Muscle layer of duodenum (tissue), 2 donors: ENCODE results near the gene SHC1.
A peak's percentile ranks its signal among the peaks of the same experiment; 100 is the strongest.

Experiments used
- H3K27ac ChIP-seq: one replicate; pipeline ENCODE4 v1.7.0; 2013; ENCODE audit warnings: mild to moderate bottlenecking, low read length
- H3K27me3 ChIP-seq: one replicate; pipeline ENCODE4 v1.7.0; 2013; ENCODE audit warnings: low read depth, mild to moderate bottlenecking, control low read depth, low read length
- H3K36me3 ChIP-seq, 2 donors: one replicate each; pipeline ENCODE4 v1.7.0; 2013; ENCODE audit warnings: low read length in 2 of 2, control low read depth in 1 of 2, mild to moderate bottlenecking in 1 of 2; ENCODE audit not compliant: insufficient read depth in 2 of 2, control insufficient read depth in 1 of 2
- H3K4me1 ChIP-seq, 2 donors: one replicate each; pipeline ENCODE4 v1.7.0; 2013; ENCODE audit warnings: low read length in 2 of 2, mild to moderate bottlenecking in 2 of 2, control low read depth in 1 of 2, moderate library complexity in 1 of 2; ENCODE audit not compliant: insufficient read depth in 2 of 2, control insufficient read depth in 1 of 2
- H3K4me3 ChIP-seq, 2 donors: one replicate each; pipeline ENCODE4 v1.7.0; 2013; ENCODE audit warnings: low read length in 2 of 2, low read depth in 1 of 2, mild to moderate bottlenecking in 1 of 2
- H3K9me3 ChIP-seq, 2 donors: one replicate each; pipeline ENCODE4 v1.7.0; 2013; ENCODE audit warnings: low read length in 2 of 2, control low read depth in 1 of 2, mild to moderate bottlenecking in 1 of 2; ENCODE audit not compliant: control insufficient read depth in 1 of 2
- donor health status: healthy.

The SHC1 gene

DNA sequence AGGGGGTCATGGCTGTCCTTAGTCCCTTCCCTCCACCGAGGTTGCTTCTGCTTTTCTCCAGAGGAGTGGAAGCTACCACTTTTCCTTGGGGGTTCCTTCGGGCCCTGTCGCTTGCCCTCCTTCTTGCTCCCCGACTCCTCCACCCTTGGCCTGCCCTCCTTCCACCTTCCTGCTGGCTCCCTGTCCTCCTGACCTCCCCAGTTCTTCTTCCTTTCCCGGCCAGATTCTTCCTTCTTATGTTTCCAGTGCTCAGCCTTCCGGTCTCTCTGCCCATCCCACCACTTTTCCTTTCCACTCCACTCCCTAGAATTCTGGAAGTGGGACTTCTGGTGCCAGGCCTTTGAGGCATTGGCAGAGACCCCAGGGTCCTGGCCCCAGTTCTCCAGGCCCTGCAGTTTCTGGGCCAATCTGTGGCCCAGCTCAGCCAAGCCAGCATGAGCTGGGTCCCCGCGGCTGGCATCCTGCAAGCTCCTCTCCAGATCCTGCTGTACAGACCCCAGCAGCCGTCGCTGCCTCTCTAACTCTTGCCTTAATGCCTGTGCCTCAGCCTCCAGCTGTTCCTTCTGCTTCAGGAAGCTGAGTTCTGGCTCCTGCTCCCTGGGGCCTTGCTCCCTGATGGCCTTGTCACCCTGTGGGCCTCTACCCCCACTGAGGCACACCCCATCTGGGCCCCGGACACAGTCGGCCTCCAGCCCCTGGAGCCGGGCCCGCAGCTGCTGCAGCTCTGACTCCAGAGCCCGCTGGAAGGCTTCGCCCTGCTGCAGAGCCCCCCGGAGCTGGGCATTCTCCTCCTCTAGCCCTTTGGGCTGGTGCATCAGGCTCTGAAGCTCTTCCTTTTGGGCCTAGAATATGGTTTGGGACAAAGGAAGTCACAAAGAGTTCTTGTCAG, 24.3 kb downstream of the SHC1 start:
- no peak overlapping the region for H3K27ac ChIP-seq
- no peaks in the 10 kb centered on the region for H3K9me3 ChIP-seq
- no peak overlapping the region for H3K4me3 ChIP-seq
- H3K27me3 ChIP-seq = no peaks in the 10 kb centered on the region
- peaks cover 21 to 30% of the 10 kb centered on the region in 2 donors for H3K4me1 ChIP-seq
- H3K36me3 ChIP-seq = peaks cover 13 to 46% of the 10 kb centered on the region in 2 donors

DNA sequence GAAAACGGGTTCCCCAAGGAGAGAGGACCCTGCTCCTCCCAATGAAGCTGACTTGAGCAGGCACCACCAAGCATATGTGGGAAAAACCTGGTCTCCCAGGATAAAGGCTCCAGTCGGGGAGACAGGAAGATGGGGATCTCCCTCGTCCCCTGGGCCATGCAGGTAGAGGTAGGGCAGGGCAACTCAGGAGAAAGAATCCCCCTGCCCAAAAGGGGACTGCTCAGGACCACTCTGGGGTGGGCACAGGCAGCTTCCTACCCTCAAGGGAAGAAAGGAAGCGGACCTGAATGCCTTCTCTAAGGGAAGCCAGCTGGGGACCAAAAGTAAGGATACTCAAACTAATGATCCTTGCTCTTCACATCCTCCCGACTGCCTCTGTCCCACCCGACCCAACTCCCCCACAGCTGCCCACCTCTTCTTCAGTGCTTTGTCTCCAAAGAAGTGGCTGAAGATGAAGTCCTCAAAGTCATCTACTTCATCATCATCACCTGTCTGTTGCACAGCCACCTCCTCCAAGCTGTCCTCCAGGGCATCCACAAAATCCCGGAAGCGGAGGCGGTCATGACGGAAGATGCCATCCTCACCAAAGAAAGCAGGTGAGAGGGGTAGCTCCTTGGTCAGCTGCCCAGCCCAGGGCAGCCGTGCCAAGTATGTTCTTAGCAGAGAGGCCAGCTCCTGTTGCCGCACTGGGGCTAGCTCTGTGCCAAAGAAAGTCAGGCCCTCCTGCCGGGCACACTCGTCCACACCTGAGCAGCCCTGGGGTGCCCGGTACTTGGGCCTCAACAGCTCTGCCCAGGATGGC, 25.2 kb downstream of the SHC1 start:
- Histone ChIP-seq H3K27ac (no peak overlapping the region), H3K27me3 (no peaks in the 10 kb centered on the region), H3K36me3 (peaks cover 6 to 38% of the 10 kb centered on the region in 2 donors), H3K4me1 (peaks cover 21 to 29% of the 10 kb centered on the region in 2 donors), H3K9me3 (no peaks in the 10 kb centered on the region), H3K4me3 (no peak overlapping the region)

DNA sequence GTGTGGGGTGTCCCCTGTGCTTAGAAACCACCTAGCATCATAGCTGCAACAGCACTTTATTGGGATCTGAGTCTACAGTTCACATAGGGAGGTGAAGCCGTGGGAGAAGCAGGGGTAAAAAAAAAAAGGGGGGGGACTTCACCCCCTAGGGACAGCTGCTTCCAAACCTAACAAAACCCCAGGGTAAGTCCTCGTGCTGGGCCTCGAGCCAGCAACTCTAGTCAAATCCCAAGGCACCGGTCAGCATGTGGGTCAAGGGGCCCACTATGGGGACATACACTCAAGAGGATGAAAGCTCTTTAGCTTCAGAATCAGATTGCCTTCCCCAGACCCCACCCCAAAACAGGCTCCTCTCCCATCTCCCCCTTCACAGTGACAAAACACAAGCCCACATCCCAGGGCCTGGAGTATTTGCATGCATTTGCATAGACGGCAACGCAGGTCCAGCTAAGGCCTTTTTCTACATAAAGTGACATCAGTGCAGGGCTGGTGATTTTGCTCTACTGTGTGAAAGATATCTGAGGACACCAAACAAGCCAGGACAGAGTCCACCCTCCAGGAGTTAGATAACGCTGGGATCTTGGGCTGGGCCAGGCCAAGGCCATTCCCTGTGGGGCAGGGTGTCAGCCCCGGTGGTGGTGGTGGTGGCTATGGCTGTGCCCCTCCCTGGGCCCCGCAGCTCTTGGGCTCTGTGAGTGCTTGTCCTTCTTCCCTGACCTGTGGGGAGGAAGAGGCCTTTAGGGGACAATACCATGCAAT, 26.0 kb downstream of the SHC1 start:
- no peaks in the 10 kb centered on the region for H3K27me3 ChIP-seq
- no peak overlapping the region for H3K4me3 ChIP-seq
- H3K27ac ChIP-seq = peak overlapping the region; percentile 8
- H3K9me3 ChIP-seq = no peaks in the 10 kb centered on the region
- peaks cover 21 to 29% of the 10 kb centered on the region in 2 donors for H3K4me1 ChIP-seq
- H3K36me3 ChIP-seq = peaks cover 6 to 36% of the 10 kb centered on the region in 2 donors

- Histone ChIP-seq H3K4me1 (peaks cover 21 to 29% of the 10 kb centered on the region in 2 donors), H3K27me3 (no peaks in the 10 kb centered on the region), H3K27ac (peak overlapping the region; percentile 8), H3K9me3 (no peaks in the 10 kb centered on the region), H3K4me3 (no peak overlapping the region), H3K36me3 (peaks cover 6 to 36% of the 10 kb centered on the region in 2 donors)
These were observed 26.7 kb downstream of the SHC1 start for GRCh38 chr1:154943649-154944400.

GRCh38 chr1:154941333-154942013, 29.1 kb downstream of the SHC1 start:
- Histone ChIP-seq H3K27ac (no peak overlapping the region), H3K36me3 (peaks cover 6 to 28% of the 10 kb centered on the region in 2 donors), H3K27me3 (no peaks in the 10 kb centered on the region), H3K4me1 (peaks cover 21 to 29% of the 10 kb centered on the region in 2 donors), H3K9me3 (no peaks in the 10 kb centered on the region), H3K4me3 (no peak overlapping the region)

DNA sequence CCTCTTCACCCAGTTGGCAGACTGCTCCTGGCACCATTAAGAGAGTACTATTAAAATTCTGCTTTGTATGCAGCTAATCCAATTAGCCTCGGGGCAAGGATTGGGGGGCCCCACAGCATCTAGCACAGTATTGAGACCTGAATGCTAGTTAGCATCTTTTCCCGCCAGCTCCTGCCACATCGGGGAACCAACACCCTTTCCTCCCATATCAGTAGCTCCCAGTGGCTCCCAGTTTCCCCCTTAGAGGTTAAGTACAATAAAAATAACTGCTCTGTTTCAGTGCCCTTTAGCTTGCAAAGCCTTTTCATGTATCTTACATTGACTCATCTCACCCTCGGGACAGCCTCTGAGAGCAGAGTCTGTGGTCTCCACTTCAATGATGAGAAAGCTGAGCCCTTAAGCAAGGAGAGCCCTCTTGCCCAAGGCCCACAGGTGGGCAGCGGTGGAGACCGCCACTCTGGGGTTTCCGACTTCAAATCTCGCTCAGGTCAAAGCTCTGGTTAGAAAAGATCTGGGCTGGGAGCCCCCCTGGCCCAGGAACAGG, 29.8 kb downstream of the SHC1 start:
- H3K4me3 ChIP-seq = no peak overlapping the region
- peaks cover 21 to 33% of the 10 kb centered on the region in 2 donors for H3K4me1 ChIP-seq
- peaks cover 6 to 23% of the 10 kb centered on the region in 2 donors for H3K36me3 ChIP-seq
- no peak overlapping the region for H3K27ac ChIP-seq
- no peaks in the 10 kb centered on the region for H3K27me3 ChIP-seq
- no peaks in the 10 kb centered on the region for H3K9me3 ChIP-seq

DNA sequence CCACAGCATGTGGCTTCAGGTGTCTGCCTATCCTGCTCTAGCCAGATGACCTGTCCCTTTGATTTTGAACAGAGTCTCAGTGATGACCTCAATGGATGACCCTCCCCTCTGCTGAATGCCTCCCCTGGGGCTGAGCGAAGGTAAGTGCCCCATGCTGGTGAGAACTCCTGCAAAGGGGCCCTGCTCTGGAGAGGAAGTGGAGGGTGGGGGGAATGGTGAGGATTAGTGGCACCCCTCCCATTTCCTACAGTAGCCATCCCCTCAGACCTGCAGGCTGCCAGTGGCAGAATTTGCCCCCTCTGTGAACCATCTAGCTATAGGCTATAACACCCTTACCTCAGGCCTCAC, 30.4 kb downstream of the SHC1 start:
- H3K9me3 ChIP-seq = no peaks in the 10 kb centered on the region
- peaks cover 21 to 38% of the 10 kb centered on the region in 2 donors for H3K4me1 ChIP-seq
- H3K27me3 ChIP-seq = no peaks in the 10 kb centered on the region
- H3K4me3 ChIP-seq = no peak overlapping the region
- peaks cover 6 to 22% of the 10 kb centered on the region in 2 donors for H3K36me3 ChIP-seq
- H3K27ac ChIP-seq = no peak overlapping the region

DNA sequence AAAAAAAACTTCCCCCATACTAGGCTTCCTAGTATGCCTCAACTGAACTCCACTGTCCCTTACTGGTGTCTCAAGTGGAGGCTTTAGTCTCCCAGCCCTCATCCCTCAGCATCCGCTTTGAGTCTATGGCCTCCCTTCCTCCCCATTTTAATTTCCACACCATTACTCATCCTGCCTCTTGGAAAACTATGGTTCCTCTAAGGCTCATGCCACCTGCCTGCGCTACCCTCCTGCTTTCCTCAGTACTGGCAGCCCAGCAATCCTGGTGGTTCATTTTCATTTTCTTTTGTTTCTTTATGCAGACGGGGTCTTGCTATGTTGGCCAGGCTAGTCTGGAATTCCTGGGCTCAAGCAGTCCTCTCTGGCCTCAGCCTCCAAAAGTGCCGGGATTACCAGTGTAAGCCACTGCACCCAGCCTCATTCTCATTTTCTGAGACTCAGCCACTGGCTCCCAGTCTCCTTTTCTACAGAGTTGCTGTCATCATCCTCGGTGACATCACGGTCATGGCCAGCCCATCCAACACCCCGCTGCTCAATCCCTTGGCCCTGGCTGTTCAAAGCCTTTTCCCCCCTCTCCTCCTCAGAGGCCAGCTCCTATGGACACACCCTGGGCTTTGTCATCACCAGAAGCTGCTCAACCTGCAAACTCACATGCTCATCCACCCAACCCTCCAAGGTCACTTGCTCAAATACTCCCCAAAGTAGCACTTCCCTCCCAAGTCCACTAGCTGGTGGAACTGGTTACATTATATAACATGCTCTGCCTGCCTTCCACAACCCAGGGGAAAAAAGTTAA, 31.7 kb downstream of the SHC1 start:
- Histone ChIP-seq H3K4me3 (no peak overlapping the region), H3K27ac (peak overlapping the region; percentile 95), H3K27me3 (no peaks in the 10 kb centered on the region), H3K4me1 (peaks cover 9 to 26% of the 10 kb centered on the region in 2 donors), H3K36me3 (peaks cover 0 to 12% of the 10 kb centered on the region in 2 donors), H3K9me3 (no peaks in the 10 kb centered on the region)

DNA sequence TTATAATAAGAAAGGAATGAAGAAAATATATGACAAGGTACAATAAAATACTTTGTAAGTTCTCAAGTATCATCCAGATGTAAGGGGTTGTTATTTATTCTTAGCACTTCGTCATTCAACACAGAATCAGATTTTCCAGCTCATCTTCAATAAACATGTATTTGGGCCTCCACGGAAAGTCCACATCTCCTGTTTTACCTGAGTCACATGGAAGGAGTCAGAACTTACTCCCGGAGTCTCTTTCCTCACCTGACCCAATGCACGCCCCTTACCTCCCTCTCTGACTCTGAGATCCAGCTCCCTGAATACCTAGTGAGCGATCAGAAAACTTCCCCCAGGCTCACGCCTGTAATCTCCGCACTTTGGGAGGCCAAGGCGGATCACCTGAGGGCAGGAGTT, 32.6 kb downstream of the SHC1 start:
- peak overlapping the region; percentile 95 for H3K27ac ChIP-seq
- H3K4me3 ChIP-seq = peak overlapping the region; percentile 64 to 83
- no peaks in the 10 kb centered on the region for H3K9me3 ChIP-seq
- peaks cover 0 to 12% of the 10 kb centered on the region in 2 donors for H3K36me3 ChIP-seq
- H3K27me3 ChIP-seq = no peaks in the 10 kb centered on the region
- H3K4me1 ChIP-seq = peaks cover 9 to 22% of the 10 kb centered on the region in 2 donors
